ENCODE measurements around the gene NFKB1.

GRCh38 chr4:102610007-102610406, 108.8 kb downstream of the NFKB1 start:
- TF ChIP-seq, protein P1, sequence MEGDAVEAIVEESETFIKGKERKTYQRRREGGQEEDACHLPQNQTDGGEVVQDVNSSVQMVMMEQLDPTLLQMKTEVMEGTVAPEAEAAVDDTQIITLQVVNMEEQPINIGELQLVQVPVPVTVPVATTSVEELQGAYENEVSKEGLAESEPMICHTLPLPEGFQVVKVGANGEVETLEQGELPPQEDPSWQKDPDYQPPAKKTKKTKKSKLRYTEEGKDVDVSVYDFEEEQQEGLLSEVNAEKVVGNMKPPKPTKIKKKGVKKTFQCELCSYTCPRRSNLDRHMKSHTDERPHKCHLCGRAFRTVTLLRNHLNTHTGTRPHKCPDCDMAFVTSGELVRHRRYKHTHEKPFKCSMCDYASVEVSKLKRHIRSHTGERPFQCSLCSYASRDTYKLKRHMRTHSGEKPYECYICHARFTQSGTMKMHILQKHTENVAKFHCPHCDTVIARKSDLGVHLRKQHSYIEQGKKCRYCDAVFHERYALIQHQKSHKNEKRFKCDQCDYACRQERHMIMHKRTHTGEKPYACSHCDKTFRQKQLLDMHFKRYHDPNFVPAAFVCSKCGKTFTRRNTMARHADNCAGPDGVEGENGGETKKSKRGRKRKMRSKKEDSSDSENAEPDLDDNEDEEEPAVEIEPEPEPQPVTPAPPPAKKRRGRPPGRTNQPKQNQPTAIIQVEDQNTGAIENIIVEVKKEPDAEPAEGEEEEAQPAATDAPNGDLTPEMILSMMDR (optimal IDR thresholded peaks at IDR 0.05 in 1 of 3, IDR thresholded peaks at IDR 0.05 in 1 of 3, conservative IDR thresholded peaks at IDR 0.05 in 1 of 3; ENCODE audit: extremely low read depth in 1 of 3, insufficient read depth in 2 of 3, low read length in 3 of 3) = peak in 2 of 3 experiments; percentile 19 to 24
- no peak for TF ChIP-seq EZH2 (IDR thresholded peaks at IDR 0.05; ENCODE audit: low read length)

Measured in keratinocyte (primary cell).